NCI-H524 treated with DMSO at 0.1 percent for 48 hours (cell line): Measurements from ENCODE around the gene SIRT2.
A peak's percentile ranks its signal among the peaks of the same experiment; 100 is the strongest.
"Not testable (repeated sequence)": the region's sequence is repeated elsewhere in the genome, so short reads cannot be mapped to it uniquely, and the experiment has no call there.

Experiments used
- DNase-seq: peaks from one replicate; lab custom pipeline; 2025; lab: John Stamatoyannopoulos, UW

SIRT2 gene

GRCh38 chr19:38867171-38867780, 32.1 kb downstream of the SIRT2 start:
- DNase-seq = no peak

DNA sequence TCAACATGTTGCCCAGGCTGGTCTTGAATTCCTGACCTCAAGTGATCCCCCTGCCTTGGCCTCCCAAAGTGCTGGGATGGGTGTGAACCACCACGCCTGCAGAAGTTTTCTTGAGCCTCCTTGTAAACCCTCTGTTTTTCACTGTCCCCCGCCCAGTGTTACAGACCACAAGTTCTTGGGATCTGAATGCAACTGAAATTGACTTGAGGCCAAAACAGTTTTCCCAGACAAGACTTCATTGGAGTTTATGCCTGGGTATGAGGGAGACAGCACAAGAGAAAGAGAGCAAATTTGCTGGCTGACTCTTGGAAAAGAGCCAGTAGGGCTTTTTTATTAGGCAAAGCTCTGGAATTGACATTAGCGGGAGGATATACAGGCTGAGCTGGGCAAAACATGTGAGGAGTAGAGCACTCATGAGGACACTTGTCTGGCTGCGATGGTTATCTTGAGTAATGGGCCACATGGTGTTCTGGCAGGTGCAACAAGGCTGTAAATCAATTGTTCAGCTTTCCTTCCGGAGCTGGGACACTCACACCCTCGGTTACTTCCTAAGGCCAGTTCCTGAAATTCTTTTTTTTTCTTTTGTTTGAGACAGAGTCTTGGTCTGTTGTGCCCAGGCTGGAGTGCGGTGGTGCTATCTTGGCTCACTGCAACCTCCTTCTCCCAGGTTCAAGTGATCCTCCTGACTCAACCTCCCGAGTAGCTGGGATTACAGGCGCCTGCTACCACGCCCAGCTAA, 36.9 kb downstream of the SIRT2 start:
- DNase-seq = peak; percentile 97

- no peak for DNase-seq
These were observed 38.0 kb downstream of the SIRT2 start for GRCh38 chr19:38861368-38861767.

DNA sequence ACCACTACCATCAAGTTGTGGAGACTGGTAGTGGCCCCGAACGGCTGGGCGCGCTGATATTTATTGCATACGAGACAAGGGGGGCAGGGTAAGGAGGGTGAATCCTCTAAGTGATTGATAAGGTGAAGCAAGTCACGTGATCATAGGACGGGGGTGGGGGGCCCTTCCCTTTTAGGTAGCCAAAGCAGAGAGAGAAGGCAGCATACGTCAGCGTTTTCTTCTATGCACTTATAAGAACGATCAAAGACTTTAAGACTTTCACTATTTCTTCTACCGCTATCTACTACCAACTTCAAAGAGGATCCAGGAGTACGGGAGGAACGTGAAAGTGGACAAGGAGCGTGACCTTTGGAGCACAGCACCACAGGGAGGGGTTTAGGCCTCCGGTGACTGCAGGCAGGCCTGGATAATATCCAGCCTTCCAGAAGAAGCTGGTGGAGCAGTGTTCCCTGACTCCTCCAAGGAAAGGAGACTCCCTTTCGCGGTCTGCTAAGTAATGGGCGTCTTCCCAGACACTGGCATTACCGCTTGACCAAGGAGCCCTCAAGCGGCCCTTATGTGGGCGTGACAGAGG, 39.7 kb downstream of the SIRT2 start:
- not testable (repeated sequence) for DNase-seq

- DNase-seq = no peak
These were observed 42.6 kb downstream of the SIRT2 start for GRCh38 chr19:38856813-38857212.

- DNase-seq = not testable (repeated sequence)
These were observed 43.7 kb downstream of the SIRT2 start for GRCh38 chr19:38855751-38856150.

- peak; percentile 17 for DNase-seq
These were observed 44.5 kb downstream of the SIRT2 start for GRCh38 chr19:38854961-38855360.

GRCh38 chr19:38853214-38853613, 46.2 kb downstream of the SIRT2 start:
- DNase-seq = no peak

DNA sequence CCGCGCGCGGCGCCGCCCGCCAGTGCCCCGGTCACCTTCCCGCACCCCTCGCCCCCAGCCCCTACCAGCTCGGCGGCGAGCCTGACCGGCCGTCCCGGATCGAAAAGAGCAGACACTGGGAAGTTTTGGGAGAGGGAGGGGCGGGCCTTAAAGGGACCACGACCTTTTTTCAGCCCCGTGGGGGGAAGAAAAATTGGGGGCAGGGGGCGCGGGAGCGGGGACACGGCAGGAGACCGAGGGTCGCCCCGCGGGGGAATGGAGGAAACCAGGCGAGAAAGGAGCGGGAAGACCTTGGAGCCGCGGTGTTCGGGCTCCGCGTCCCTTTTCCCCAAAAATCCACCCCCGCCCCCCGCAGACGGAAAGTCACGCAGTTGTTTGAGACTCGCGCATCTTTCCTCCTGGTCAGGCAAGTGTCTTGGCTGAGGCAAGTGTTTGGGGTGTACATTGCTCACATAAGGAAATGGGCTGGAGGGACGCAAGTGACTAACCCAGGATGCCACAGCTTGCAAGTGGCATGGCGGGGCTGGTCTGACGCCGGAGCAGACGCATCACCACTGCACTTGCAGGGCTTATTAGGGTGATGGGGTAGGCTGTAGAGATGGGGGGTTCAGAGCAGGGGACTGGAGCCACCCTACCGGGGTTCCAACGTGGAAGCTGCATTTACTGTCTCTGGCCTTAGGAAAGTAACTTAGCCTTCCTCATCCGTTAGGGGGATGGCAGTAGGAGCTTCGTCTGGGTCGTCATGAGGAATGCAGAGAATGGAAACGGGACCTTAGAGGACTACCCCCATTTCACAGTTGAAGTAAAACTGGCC, 47.0 kb downstream of the SIRT2 start:
- DNase-seq = no peak

DNA sequence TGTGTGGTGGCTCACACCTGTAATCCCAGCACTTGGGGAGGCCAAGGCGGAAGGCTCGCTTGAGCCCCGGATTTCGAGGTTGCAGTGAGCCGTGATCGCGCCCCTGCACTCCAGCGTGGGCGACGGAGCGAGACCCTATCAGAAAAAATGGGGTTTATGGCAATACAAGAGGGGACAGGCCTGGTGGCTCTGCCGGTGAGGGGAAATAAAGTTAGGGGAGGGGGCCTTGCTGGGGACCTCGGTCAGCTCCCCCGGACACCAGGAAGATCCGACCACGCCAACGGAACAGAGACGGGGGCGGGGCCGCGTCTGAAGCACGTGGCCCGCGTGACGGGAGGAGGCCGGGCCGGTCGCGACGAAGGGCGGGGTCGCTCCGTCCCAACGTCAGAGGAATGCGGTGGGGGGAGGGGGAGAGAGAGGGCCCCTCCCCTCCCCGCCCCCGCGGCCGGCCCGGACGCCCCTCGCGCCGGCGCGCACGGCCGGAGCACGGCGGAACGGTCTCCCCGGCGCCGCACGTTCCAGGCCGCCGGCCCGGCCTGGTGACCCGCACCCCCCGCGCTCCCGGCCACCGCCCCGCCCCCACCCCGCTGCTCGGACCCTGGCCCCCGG, 47.7 kb downstream of the SIRT2 start:
- peak; percentile 21 for DNase-seq

DNA sequence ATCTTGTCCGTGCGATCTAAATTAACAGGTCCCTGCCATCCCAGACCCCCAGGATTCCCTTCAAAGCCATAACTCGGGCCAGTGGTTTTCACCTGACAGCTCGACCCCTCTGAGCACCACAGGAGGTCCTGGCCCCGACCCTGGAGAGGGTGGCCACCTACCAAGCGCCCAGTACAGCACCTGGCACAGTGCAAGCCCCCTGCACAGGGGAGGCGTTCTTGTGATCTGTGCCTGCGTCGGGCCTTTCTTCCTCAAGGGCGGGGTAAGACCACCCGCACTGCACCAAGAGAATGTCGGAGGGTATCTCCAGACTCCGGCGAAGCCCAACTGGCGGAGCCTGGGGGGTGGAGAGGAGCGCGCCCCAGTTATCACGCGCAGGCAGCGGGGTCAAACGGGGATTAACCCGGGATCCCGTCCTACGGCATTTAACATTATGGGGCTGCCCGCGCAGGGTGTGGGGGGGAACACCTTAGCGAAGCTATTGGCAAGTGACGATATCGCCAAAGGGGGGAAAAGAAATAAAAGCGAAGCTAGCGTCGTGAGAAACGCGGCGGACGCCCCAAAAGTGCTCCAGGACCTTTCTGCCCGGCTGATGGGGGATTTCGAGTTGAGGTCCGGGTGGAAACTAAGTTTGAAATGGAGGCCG, 48.3 kb downstream of the SIRT2 start:
- no peak for DNase-seq

- DNase-seq = no peak
These were observed 48.9 kb downstream of the SIRT2 start for GRCh38 chr19:38850436-38850975.

GRCh38 chr19:38849860-38850435, 49.5 kb downstream of the SIRT2 start, which contains the start of gene HNRNPL:
Gene HNRNPL, minus strand, starts transcription at chr19:38849986. Its CDS starts 20 bp downstream, at chr19:38849966.
- DNase-seq = peak; percentile 100

- peak; percentile 82 for DNase-seq
These were observed 50.1 kb downstream of the SIRT2 start for GRCh38 chr19:38849147-38849859.

DNA sequence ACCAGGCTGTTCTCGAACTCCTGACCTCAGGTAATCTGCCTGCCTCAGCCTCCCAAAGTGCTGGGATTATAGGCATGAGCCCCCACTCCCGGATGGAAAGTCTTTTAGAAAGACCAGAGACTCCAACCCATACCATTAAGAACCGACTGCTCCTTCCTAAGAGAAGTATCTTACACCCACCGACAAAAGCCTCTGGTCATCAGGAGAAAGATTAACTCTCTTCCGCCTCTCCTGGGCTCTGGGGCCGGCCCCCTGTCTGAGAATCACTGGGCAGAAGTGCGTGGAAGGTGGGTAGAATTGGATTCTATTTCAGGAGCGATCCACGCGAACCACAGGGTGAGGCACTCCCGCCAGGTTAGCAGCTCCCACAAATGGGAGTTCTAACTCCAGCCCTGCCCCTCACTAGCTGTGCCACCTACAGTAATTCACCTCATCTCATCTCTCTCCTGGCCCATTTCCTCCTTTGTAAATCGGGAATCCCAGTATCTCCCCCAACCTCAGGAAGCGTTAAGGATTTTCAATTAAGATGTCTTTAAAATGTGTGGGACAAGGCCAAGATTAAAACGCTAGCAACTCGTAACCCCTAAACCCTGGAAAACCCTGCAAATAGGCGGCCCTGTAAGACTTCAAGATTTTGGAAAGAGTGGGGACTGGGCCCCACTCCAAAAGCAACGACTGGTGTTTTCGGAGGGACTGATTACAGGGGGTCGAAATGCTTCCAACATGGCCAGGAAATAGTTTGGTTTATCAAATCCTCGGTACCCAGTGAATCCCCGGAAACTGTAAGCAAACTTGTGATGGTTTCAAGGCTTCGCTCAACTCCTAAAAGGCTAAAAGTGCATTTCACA, 50.9 kb downstream of the SIRT2 start:
- no peak for DNase-seq

- no peak for DNase-seq
These were observed 53.3 kb downstream of the SIRT2 start for GRCh38 chr19:38846097-38846496.

DNA sequence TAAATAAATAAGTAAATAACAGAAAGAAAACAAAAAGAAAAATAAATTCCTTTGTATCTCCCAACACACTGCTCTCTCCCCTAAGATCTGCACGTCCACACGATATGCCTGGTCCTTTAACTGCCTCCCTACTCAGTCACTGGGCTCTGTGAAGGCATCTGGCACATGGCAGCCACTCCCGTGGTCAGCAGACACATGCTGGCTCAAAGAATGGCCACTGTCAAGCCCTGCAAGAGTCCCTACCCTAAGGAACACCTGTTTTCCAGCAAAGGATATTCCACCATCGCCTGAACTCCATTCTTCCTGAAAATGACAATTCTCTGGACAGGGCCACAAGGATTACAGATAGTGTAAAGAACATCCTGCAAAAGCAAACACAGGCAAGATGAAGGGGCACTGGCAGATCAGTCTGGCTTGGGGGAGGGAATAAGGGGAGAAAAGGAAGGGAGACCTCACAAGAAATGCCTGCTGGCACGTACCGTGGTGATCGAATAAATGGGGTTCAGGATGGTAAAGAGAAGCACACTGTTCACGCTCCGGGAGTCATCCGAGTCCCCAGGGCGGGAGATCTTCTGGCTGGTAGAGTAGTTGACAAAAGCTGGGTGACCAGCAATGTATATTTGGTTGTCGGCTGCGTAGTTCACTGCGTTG, 53.9 kb downstream of the SIRT2 start:
- no peak for DNase-seq

DNA sequence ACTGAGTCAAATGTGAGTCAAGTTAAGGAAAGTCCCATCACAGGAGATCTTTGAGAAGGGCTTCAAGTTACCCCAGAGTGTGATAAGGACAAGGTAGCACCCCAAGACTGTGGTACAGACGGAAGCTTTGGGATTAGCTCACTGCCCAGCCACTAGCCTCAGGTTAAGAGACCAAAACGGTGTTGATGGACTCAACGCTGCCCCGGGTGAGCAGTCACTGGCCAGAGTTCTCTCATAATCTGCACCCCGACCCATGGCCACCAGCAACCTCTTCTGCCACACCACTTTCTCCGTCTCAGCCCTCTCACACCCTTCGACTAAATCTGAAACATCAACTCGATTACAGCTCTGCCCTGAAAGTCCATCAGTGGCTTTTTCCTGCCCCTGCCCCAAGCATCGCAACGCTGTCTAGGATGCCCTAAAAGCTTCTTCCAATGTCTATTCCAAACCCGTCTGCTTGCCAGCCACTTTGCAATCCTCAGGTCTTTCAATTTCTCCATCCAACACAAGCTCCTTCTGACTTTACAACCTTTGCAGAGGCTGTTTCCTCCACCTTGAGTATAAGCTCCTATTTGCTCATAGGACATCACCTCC, 55.2 kb downstream of the SIRT2 start:
- DNase-seq = no peak
